NAMALWA (cell line): ENCODE results near the gene SLC37A1.
"Not testable (repeated sequence)": the region's sequence is repeated elsewhere in the genome, so short reads cannot be mapped to it uniquely, and the experiment has no call there.

Experiments
- DNase-seq: peaks from one replicate; pipeline ENCODE4 v3.0.0-alpha.2; 2015; ENCODE audit warnings: low spot score

Gene SLC37A1

DNA sequence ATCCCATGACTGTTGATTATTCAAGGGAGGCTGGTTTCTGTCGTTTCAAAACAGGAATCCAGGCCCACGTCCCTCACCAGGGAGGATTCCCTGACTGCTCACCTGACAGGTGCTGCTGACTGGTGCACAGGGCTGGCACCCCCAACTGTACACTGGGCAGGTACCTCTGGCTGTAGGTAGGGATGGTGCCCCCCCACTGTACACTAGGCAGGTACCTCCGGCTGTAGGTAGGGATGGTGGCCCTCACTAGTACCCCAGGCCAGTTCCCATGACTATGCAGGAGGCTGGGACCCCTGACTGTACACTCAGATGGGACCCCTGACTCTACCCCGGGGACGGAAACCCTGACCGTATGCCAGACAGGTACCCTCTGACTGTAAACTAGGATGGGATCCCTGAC lies 106.2 kb downstream of the SLC37A1 start:
- no peak for DNase-seq

DNA sequence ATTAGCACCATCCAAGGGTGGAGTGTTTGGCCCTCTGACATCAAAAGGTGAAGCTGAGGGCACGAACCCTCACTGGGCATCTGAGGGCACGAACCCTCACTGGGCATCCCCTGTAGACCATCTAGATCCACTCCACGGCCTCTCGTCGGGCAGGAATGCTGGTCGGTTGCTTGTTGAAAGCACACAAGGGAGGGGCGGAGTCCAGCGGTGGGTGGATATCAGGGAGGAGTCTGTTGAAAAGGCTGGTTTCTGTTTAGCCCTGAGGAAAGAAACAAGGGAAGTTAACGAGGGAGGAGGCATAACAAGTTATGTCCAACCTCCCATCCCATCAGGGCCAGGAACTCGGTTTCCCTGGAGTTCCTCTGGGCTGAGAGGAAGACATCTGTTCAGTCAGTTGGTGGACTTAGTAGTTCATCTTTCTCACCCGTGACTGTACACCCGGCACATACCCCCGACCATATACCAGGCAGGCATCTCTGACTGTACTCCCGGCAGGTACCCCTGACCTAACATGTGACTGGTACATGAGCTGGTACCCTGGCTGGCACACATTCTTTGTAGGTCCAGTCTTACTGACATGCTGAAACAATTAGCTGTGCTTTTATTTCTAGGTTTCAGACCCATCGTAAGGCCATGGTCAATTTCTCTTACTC lies 107.6 kb downstream of the SLC37A1 start:
- no peak for DNase-seq

DNA sequence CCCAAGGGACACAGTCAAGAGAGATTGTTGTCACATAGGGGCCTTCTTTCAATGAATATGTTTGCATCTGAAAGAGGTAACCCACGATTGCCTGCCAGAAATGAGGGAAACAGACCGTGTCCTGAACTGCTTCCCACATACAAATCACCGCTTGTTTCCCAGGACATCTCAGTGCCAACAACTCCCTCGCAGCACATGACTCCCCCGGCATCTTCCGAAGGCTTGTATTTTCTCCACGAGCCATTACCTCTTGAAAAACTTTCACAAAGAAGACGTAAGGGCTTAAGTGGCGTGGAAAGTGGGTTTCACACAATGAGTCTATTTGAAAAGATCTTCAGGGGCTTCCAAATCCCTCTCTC lies 108.1 kb downstream of the SLC37A1 start:
- DNase-seq: no peak

DNA sequence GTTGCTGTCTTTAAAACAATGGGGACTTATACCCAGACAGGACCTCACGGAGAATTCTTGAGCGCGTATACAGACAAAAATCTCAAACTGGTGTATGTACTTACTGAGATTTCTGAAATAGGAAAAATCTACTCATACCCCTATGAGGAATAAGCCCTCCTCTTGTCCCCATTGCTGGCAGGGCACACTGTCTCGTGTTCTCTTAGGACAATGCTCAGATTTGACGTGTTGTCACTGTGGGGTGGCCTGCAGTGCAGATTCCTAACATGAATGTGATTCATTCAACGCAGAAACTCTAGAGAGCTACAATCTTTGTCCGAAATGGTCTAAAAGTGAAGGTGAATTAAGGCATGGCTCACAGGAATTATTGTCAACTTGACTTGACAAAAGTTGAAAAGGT lies 108.6 kb downstream of the SLC37A1 start:
- DNase-seq: no peak

DNA sequence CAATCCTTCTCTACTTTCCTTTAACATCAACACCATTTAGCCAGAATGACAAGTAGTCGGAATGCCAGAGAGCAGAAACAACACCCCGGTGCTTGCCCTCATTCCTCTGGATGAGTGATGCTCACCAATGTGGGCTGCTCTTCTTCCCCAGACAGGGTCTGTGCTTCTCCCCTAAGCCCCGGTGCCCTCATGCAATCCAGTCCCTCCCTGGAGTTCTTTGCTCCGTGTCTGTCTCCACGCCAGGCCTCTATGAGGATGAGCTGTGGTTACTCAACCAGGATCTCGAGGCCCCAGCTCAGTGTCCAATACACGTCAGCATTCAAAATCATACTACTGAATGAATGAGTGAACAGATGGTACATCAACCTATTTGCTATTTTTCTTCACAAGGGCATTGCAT lies 110.0 kb downstream of the SLC37A1 start:
- DNase-seq: no peak

DNA sequence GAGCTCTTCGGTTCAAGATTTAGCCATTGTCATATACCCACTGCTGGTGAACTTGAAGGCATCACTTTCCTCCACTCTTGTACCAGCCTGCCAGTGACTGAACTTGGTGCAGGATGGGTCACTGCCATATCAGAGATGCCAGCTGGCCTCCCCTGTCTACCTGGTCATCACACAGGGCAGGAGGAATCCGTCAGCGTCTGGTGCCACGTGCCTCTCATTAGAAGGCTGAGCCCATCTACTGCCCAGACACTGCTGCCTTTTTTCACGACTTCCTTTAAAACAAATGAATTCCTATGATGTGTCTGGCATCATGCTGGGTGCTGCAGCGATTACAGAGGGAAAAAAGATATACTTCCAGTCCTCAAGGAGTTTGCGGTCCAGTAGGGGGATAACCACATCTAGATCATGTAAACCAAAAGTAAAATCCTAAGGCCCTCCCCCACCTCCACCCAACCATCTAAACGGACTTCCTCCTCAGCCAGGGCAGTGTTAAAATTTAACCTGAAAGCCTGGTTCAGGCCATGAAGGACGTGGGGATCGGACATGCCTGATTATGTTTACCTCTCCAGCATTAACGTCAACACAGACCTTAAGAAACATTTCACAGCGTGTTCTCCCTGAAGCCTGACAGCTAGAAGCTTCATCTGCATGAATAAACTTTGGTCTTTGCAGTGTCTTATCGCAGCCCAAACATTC lies 110.6 kb downstream of the SLC37A1 start:
- no peak for DNase-seq

DNA sequence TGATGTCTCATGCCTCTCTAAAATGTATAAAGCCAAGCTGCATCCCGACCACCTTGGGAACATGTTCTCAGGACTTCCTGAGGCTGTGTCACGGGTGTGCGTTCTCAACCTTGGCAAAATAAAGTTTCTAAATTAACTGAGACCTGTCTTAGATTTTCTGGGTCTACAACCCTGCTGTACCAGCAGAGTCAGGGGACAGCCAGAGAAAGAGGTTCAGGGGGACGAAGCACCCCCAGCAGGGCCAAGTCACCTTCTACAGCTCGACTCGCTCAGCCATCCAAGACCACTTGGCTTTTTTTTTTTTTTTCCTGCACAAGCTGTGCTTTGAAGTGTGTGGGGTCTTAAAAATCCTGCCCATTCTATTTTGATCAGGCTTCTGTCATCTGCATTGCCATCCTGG lies 111.3 kb downstream of the SLC37A1 start:
- DNase-seq: no peak

DNA sequence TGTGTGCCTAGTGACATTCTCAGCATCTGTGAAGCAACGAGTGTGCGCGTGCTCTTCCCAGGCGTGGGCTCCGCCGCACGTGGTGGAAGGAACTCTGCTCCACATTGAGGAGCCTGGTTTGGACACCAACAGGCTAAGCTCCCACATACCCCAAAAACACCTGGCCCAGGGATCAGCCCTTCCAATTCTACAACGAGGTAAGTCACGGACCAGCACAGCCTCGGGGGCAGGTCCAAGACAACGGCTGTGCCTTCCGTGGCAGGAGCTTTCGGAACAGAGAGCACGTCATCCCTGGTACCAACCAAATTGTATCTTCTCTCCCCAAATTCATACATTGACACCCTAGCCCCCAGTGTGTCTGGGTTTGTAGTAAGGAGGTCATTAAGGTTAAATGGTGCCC lies 112.5 kb downstream of the SLC37A1 start:
- no peak for DNase-seq

DNA sequence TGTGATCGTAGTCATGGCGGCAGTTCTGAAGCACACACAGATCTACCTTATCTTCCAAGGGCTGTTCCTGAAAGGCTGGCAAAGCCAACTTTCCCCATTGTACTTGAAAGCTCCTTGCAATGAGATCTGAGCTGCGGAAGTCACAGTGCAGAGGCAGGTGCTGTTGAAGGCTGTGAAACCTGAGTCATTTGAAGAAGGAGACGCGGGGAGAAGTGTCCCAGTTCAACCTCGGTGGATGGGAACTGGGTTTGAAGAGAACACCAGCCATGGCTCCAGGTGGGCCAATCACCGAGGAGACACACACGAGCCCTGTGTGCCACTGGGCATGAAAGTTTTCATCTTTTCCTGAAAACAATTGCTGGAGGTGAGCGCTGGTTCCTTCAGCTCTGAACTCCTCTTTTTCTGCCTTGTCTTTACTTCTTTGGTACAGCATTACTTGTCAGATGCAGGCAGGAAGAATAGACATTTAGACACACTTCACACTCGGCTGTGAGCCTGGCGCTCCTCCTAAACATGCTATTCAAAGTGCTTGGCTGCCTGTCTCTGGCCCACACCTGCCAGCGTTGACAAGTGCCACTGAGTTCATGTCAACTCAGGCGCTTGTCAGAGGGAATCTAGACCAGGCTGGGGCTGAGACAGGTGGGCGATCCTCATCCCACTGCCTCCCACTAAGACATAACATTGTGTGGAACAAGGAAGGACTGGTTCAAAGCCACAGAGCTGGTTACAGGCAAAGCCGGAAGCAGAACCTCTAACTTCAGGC lies 114.1 kb downstream of the SLC37A1 start:
- no peak for DNase-seq

DNA sequence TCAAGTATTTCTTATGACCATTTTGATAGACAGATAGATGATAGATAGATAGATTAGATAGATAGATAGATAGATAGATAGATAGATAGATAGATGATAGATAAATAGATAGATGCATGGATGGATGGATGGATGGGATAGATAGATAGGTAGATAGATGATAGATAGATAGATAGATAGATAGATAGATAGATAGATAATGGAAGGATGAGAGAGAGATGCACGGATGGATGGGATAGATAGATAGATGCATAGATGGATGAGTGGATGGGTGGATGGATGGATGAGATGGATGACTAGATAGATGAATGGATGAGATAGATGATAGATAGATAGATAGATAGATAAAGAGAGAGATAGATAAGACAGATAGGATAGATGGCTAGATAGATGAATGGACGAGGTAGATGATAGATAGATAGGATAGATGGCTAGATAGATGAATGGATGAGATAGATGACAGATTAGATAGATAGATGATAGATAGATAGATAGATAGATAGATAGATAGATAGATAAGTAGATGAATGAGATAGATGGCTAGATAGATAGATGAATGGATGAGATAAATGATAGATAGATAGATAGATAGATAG lies 114.9 kb downstream of the SLC37A1 start:
- not testable (repeated sequence) for DNase-seq

DNA sequence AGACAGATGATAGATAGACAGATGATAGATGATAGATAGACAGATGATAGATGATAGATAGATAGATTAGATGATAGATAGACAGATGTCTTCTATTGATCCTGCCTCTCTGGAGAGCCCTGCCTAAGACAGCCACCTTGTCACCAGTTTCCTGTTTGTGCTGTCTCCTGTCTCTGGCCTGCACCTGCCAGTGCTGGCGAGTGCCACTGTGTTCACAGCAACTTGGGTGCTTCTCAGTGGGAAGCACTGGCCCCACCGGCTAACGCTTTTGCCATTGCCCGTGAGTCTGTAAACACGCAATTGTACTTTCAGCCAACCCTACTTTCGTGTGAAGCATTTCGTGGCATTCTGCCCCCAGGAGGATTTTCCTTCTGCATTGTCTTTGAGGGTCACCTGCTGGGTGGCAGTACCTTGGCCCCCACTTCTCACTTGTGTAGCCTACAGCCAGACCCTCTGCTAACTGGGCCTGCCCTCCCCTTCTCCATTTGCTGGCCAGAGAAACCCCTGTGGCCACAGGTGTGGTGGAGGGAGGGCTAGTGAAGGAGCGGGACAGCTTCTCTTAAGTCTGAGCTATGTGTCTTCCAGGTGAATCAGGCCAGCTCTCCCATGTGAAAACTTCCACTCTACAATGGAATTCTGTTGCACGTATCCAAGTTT lies 116.4 kb downstream of the SLC37A1 start:
- DNase-seq: no peak

DNA sequence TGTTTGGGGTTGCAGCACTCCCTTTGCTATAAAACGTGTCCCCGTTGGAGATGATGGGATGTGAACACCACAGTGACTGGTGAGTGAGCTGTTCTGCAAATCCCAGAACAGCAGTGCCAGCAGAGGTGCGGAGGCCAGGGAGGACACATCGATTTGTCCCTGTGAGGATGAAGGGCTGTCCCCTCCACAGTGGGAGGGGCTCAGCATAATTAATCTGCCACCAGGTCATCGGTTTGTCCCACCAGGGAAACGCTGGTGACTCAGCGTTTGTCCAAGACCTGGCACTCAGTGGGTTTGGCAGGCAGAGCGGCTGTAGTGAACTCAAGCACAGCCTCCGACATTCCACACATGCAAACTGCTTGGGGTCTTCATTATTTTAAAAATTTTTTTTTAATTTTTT lies 117.0 kb downstream of the SLC37A1 start:
- DNase-seq: no peak
